ENCODE data around the gene TCF20.

Gene TCF20

GRCh38 chr22:42270510-42271190 lies at the start of gene TCF20:
Gene TCF20, minus strand, starts transcription at chr22:42270653. Its CDS starts 55,348 bp downstream, at chr22:42215305.
- FAIRE-seq: no peak

- no peak for FAIRE-seq
Observed at GRCh38 chr22:42319386-42319785, 48.9 kb upstream of the TCF20 start.

- FAIRE-seq: no peak
Observed at GRCh38 chr22:42318967-42319366, 48.5 kb upstream of the TCF20 start.

DNA sequence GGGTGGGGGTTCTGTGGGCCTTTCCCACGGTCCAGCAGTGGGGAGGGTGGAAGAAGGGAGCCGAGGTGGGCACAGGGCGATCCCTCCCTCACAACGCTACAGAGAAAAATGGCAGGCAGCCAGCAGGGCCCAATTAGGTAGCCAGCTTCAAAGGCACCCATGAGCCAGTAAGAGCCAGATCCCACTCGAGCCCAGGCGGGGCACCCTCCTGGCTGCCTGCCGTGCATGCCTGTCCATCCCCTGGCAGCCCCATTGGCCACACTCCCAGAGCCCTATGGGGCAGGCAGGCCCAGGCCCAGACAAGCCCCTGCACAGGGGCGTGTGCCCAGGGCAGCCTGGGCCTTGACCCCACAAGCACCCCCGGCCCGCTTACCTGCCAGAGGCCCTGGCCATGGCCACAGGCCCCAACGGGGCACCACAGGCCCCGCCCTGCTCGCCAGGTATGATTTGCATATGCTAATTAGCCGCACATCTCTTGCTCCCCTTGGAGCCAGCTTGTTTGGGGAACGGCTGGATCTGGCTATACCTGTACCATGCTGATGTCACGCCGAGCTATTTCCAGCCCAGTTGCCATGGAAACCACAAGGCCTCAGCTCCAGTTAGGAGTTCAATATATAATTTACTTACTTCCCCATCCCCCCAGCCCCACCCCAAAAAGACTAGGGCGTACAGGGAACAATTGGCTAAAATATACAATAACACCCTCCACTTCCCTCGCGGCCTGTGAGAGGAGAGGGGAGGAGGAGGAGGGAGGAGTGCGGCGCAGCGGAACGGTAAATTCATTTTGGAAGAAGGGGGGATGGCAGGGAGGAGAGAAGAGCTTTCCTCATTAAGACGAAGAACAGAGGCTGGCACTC lies 47.5 kb upstream of the TCF20 start:
- FAIRE-seq: no peak

GRCh38 chr22:42317008-42317407 lies 46.6 kb upstream of the TCF20 start:
- no peak for FAIRE-seq

DNA sequence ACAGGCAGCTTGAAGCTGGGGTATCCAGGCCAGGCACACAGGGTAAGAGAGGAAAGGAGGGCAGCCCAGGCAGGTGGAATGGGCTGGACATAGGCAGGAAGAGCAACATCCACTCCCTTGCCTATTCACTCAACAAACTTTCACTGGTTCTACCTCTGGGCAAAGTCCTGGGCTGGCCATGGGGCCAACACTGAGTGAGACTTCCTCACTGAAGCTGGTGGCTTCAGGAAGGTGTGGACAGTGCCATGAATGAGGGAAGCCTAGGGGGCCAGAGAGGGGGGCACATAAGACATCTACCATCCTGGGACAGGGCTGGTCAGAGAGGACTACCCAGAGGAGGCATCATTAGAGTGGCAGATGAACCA lies 44.9 kb upstream of the TCF20 start:
- FAIRE-seq: no peak

DNA sequence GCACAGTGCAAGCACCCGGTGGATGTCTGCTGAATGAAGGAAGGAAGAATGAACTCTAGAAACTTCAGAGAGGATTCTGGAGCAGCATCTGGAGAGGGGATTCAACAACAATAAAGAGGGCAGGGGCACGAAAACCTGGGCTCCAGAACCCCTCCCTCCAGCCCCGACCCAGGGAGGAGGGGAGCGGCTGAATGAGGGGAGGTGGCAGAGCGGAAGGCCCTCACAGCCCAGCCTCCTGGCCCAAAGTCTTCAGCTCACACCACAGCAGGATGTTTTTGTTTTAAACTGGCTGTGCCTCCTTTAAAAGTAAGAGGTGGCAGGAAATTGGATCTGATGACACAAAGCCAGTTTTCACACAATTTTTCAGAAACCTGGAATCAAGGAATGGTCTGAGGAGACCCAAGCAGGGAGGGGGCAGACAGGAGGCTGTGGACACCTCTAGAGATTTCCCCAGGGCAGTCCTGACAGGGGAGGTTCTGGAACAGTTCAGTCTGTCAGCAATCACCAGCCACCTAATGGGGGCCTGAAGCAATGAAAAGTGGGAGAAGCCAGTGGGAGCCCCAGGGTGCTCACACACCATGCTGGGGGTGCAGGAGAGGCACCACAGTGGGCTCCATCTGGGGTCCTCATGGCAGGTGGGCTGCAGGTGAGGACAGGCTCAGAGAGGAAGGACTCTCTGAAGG lies 44.4 kb upstream of the TCF20 start:
- no peak for FAIRE-seq

DNA sequence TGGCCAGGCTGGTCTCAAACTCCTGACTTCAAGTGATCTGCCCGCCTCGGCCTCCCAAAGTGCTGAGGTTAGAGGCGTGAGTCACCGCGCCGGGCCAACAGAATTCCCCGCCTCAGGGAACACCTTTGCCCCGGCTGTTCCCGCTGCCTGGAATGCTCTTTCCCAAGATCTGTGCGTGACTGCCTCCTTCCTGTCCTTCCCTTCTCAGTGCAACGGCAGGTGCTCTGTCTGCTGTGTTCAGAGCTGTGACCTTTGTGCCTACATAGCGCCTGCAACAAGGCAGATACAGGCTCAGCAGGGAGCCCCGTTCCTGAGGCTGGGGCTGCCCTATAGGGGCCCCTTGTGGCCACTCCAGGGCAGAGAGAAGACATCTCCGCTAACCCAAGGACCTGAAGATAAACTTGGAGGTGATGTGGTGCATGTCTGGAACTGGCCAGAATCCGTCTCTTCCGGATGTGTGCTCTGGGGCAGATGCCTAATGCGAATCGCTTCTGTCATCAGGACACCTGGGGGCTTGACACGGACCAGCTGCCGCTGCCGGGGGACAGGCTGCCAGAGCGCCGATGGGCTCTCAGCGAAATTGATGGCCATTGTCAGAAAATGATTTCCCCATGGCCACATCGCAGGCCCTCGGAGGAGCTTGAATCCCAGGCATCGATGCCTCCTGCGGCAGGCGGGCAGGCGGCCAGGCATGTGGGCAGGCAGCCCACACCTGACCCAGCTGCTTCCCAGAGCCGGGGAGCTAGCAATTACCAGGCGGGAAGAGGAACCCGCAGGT lies 43.5 kb upstream of the TCF20 start:
- FAIRE-seq: no peak

GRCh38 chr22:42313204-42313603 lies 42.8 kb upstream of the TCF20 start:
- no peak for FAIRE-seq

DNA sequence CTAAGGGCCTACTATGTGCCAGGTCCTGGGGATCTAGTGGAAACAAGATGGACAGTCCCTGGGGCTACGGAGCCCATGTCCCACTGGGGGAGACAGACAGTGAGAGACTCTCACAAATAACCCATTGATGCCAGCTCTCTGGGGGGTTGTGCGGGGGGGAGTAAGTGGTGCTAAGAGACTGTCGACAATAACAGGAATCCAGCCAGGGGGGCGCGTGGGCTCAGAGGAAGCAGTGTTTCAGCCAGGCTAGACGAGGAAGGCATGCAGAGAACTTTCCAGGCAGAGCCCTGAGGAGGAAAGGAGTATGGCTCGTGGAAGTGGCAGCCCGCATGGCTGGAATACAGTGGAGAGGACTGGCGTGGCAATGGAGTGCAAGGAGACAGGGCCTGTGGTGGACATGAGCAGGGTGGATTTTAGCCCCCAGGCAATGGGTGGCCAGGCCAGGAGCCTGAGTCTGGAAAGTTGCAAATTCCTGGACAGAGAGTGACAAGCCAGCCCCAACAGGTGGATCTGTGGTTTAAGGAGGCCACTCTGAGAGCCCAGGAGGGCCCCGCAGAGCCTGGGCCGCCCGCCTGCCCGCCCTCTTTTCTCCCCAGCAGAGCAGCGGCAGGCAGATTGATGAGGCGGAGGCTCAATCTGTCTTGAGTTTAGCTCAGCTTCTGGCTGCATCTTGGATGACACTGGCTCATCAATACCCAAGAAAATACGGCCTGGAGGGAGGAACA lies 40.0 kb upstream of the TCF20 start:
- no peak for FAIRE-seq

DNA sequence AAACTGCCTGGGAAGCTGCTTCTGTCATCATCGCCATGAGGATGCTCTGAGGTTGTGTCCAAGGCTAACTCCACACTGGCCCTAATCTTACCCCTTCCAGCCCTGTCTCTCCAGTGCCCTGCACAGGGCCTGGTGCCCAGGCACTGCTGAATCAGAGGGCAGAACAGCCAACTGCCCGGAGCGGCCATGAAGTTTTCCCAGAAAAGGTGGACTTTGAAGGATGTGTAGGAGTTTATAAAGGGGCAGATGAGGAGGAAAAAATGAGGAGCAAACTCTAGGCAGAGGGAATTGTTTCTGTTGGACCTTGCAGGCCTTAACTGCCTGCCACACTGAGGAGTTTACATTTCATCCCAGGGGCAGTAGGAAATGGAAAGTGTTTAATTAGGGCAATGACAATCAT lies 39.4 kb upstream of the TCF20 start:
- no peak for FAIRE-seq

GRCh38 chr22:42308892-42309468 lies 38.5 kb upstream of the TCF20 start:
- FAIRE-seq: no peak

- FAIRE-seq: no peak
Observed at GRCh38 chr22:42307806-42308563, 37.5 kb upstream of the TCF20 start.

DNA sequence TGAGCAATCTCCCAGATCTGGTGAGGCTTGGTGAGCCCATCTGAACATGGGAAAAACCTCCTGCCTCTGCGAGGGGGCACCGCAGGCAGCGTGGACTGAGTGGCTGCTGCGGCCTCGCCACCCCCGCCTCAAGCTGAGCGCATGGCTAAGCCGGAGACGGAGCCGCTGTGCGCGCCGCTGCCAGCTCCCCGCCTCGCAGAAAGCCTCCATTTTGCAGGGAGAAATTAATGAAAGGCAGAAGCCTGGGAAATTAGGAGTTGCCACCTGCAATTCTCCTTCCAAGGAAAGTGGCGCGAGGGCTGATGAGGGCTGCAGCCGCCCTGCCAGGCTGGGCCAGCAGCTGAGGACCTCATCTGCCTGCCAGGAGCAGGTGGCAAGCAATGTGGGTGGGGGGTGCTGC lies 35.6 kb upstream of the TCF20 start:
- FAIRE-seq: no peak

DNA sequence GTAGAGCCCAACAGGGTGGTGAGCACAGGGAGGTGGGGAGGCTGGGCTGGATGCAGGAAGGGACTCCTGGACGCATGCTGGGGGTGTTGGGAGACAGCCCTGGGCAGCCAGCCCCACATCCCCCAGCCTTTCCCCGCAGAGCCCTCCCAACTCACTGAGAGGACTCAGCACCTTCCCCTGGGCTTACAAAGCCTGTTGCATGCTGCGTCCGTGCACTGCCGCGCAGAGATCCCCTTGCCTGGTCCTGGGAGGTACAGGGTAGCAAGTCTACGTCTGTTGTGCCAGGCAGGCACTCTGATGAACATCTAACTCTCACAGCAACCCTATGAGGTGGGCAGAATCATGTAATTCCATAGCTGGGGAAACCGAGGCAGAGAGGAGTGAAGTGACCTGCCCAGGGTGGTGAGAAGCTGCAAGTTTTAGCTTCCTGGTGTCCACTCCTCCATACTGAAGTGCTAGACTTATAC lies 33.9 kb upstream of the TCF20 start:
- FAIRE-seq: no peak

GRCh38 chr22:42303396-42304323 lies 33.2 kb upstream of the TCF20 start:
- FAIRE-seq: no peak

DNA sequence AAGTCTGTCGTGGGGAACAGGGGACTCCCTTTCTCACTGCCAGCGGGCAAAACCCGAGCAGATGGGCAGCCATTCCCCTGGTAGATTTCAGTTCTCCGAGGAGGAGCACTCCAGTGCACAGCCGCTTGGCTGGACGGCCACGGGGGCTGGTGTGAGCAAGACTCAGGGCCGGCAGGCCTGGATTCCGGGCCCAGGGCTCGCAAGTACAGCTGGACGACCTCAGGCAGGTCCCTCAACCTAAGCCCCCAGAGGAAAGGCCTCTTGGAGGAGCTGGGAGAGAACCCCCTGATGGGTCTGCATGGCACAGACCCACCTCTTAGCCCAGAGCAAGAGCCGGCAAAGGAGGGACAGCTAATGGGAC lies 31.3 kb upstream of the TCF20 start:
- FAIRE-seq: no peak

DNA sequence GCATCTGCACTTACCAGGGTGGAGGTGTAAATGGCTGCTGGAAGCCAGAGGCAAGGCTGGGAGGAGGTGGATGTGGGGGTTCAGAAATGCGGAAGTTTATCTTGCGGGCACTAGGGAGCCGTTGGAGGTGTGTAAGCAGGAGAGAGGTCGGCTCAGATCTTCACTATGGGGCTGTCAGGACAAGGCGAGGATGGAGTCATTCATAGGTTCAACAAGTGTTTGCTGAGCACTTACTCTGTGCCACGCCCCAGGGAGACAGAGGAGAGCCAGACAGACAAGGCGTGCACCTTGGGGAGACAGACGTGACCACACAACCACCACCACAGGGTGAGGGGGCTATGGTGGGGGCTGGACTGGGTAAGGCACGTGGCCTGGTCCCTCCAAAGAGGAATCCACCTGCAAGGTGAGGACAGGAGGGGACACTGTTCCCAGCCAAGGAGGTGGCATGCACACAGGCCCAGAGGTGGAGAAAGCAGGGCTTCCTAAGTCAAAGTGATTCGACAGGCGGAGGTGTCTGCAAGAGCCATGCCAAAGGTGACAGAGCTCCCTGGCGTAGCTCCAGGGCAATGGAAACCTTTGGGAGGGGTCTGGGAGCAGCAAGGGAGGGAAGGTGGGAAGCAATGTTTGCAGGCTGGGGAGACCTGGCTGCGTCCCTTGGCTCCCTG lies 30.8 kb upstream of the TCF20 start:
- FAIRE-seq: no peak
